K562 (cell line): Measurements from ENCODE around the gene SLC2A2. TPM values are rescaled to one million over a fixed set of nuclear protein-coding genes. Genes with fewer than 3 reads are reported as not detected.

ENCODE experiments used
- ATAC-seq: fragments of 200-7000 bp; cut with Tn5 transposase; 3 replicates; pipeline ENCODE4 v1.9.1; 2020; ENCODE audit warnings: moderate library complexity
- BruUV-seq: library from RNA; stranded (reverse); fragments of 400-500 nt; replicated peaks from 2 replicates; lab custom pipeline; 2021; lab: Mats Ljungman, UMichigan
- CTCF ChIA-PET: fragments of 300-600 bp; formaldehyde crosslinking; extraction: SDS; loops from one replicate; lab custom pipeline; 2021; ENCODE audit warnings: low intra/inter-chr PET ratio; lab: Yijun Ruan, JAX
- POLR2A ChIA-PET: fragments of 300-600, 350-650 bp; sonication (Branson Sonifier 250); formaldehyde crosslinking; extraction: SDS; loops from one replicate; lab custom pipeline; 2021; ENCODE audit warnings: antibody characterized with exemption, inconsistent platforms; lab: Yijun Ruan, JAX
- DNase-seq, 4 experiments: peaks; one replicate each; pipeline versions ENCODE4 v3.0.0 to v3.0.0-alpha.2; 2011 to 2018; ENCODE audit warnings: low spot score in 3 of 4, mixed read lengths in 3 of 4; ENCODE audit errors: extremely low read depth in 1 of 4
- FAIRE-seq: peaks from 2 replicates; lab custom pipeline; 2011; peaks lifted over from hg19 to GRCh38; lab: Jason Lieb, UNC
- H2AFZ ChIP-seq: 2 replicates; pipeline ENCODE4 v1.6.0; 2011; ENCODE audit warnings: low read depth, low read length, control low read depth, inconsistent platforms
- H3K27ac ChIP-seq: fragments of 200-600 bp; 3 replicates; pipeline ENCODE4 v1.8.0; 2011; ENCODE audit warnings: low read depth, mild to moderate bottlenecking, control low read depth, inconsistent platforms, low read length, moderate library complexity, mixed read lengths; ENCODE audit errors: extremely low read depth
- H3K27me3 ChIP-seq, 2 experiments: fragments of 300-600 bp in 1 of 2; 2 replicates in 1 of 2; 3 replicates in 1 of 2; pipeline versions ENCODE4 v1.6.0 to v1.8.0; 2011; ENCODE audit warnings: inconsistent platforms in 2 of 2, low read length in 2 of 2, mild to moderate bottlenecking in 1 of 2, mixed read lengths in 1 of 2, moderate library complexity in 1 of 2; ENCODE audit not compliant: control insufficient read depth in 2 of 2, insufficient read depth in 2 of 2
- H3K36me3 ChIP-seq: fragments of 300-600 bp; 3 replicates; pipeline ENCODE4 v1.8.0; 2011; ENCODE audit warnings: mild to moderate bottlenecking, low read length, inconsistent platforms; ENCODE audit not compliant: control insufficient read depth, insufficient read depth
- H3K4me1 ChIP-seq, 2 experiments: fragments of 200-600 bp in 1 of 2; replicated peaks in 1 of 2; 2 replicates in 1 of 2; 3 replicates in 1 of 2; pipeline versions ENCODE4 v1.5.1 to v1.8.0; 2011; ENCODE audit warnings: inconsistent platforms in 2 of 2, low read length in 2 of 2, mild to moderate bottlenecking in 1 of 2, mixed read lengths in 1 of 2, moderate library complexity in 1 of 2; ENCODE audit not compliant: control insufficient read depth in 2 of 2, insufficient read depth in 2 of 2
- H3K4me2 ChIP-seq: 2 replicates; pipeline ENCODE4 v1.6.1; 2011; ENCODE audit warnings: low read length, control low read depth, inconsistent platforms, mixed read lengths; ENCODE audit not compliant: insufficient read depth
- H3K4me3 ChIP-seq: fragments of 200-600 bp; sonication (generic), shearing (Covaris generic); 2 replicates; pipeline ENCODE4 v1.5.1; 2016; ENCODE audit warnings: control low read depth, inconsistent platforms
- H3K79me2 ChIP-seq: fragments of 200-600 bp; 3 replicates; pipeline ENCODE4 v1.8.0; 2011; ENCODE audit warnings: low read length, inconsistent platforms; ENCODE audit not compliant: control insufficient read depth, insufficient read depth
- H3K9ac ChIP-seq, 2 experiments: 2 replicates each; pipeline versions ENCODE4 v1.6.0 to v1.6.1; 2011; ENCODE audit warnings: low read depth in 2 of 2, low read length in 2 of 2, control low read depth in 1 of 2, inconsistent platforms in 1 of 2, mild to moderate bottlenecking in 1 of 2, mixed read lengths in 1 of 2; ENCODE audit not compliant: insufficient read depth in 1 of 2
- H3K9me1 ChIP-seq: one replicate; pipeline ENCODE4 v1.6.0; 2011; ENCODE audit warnings: inconsistent platforms, mild to moderate bottlenecking, low read length, moderate library complexity; ENCODE audit not compliant: control insufficient read depth, insufficient read depth
- H3K9me3 ChIP-seq: replicated peaks from 2 replicates; pipeline ENCODE4 v1.5.1; 2011; ENCODE audit warnings: low read depth, low read length, inconsistent platforms; ENCODE audit not compliant: control insufficient read depth, insufficient read depth
- H4K20me1 ChIP-seq: replicated peaks from 2 replicates; pipeline ENCODE4 v1.6.1; 2011; ENCODE audit warnings: low read length, inconsistent platforms, mixed read lengths; ENCODE audit not compliant: control insufficient read depth, insufficient read depth
- ARID4B ChIP-seq: sonication (generic); formaldehyde crosslinking; IDR thresholded peaks from 2 replicates; pipeline ENCODE4 v1.8.0; 2022; ENCODE audit warnings: mild to moderate bottlenecking, missing genetic modification reagents
- HIVEP1 ChIP-seq: fragments of 250-450 bp; sonication (Bioruptor Pico); IDR thresholded peaks from 2 replicates; pipeline ENCODE4 v1.4.0; 2020; ENCODE audit warnings: mild to moderate bottlenecking
- XRCC4 ChIP-seq: IDR thresholded peaks from one replicate; pipeline ENCODE4 v1.6.1; 2011; ENCODE audit not compliant: insufficient read depth, insufficient read length; ENCODE audit errors: extremely low read depth
- YBX1 ChIP-seq: fragments of 450-650 bp; IDR thresholded peaks from 2 replicates; pipeline ENCODE4 v1.7.1; 2016; ENCODE audit warnings: mild to moderate bottlenecking
- ZNF717 ChIP-seq: fragments of 250-450 bp; sonication (Bioruptor Pico); IDR thresholded peaks from 2 replicates; pipeline ENCODE4 v1.5.0; 2021
- WGBS: fragments of 100-300 bp; shearing (Covaris generic); methylation state at CpG from one replicate; pipeline ENCODE4 v1.1.6; 2016; ENCODE audit warnings: low coverage, mixed read lengths; ENCODE audit not compliant: insufficient coverage; ENCODE audit errors: missing lambda C conversion rate; 5-methylcytosine and 5-hydroxymethylcytosine counted together
- in situ Hi-C: fragments of 300-500 bp; cut with MboI; formaldehyde crosslinking; loops from 4 replicates; pipeline ENCODE4 v1.15.0; 2018; ENCODE audit warnings: inconsistent platforms, mixed read lengths
- intact Hi-C: fragments of 100-400 bp; cut with micrococcal nuclease; formaldehyde crosslinking; loops from 2 replicates; pipeline ENCODE4 v1.14.2; 2022
- polyA plus RNA-seq, 8 experiments: library from polyadenylated mRNA; depleted of rRNA in 4 of 8; stranded (reverse) in 5 of 8; unstranded in 3 of 8; fragments of >200 nt; fragmentation: Nextera tagmentation in 2 of 8; fragmentation: Illumina TruSeq in 1 of 8; extraction: Ambion mirVana in 2 of 8; extraction: Trizol in 1 of 8; gene quantifications; 2 replicates each; pipeline versions ENCODE4 v1.2.1 to v1.2.3, GENCODE V29; 2011 to 2014; ENCODE audit warnings: inconsistent platforms in 1 of 8, missing spikeins in 1 of 8
- total RNA-seq, 7 experiments: library from RNA; depleted of rRNA in 6 of 7; stranded (reverse); fragments of >200 nt in 6 of 7; fragmentation: Illumina TruSeq in 2 of 7; extraction: Trizol in 2 of 7; gene quantifications; 2 replicates each; pipeline versions ENCODE4 v1.2.1 to v1.2.3, GENCODE V29; 2011 to 2021; ENCODE audit warnings: low replicate concordance in 1 of 7

SLC2A2 gene
- total and polyA plus RNA-seq, 9 of the 15 experiments (the other 6 are each of a cell fraction or from before 2014, with no cell fraction given) = 0.18 TPM; not detected in 8

GRCh38 chr3:170985304-170985703 lies 41.2 kb downstream of the SLC2A2 start:
- CTCF ChIA-PET = no interaction called here
- ATAC-seq = no peak

More at GRCh38 chr3:170985304-170985703, 41.2 kb downstream of the SLC2A2 start:
- Histone ChIP-seq H3K36me3 (no peaks in the 10 kb centered on the region), H3K79me2 (no peaks in the 10 kb centered on the region), H3K27ac (no peak overlapping the region), H3K4me2 (no peak overlapping the region), H4K20me1 (no peaks in the 10 kb centered on the region), H3K9me3 (no peaks in the 10 kb centered on the region), H3K4me1 (no peaks in the 10 kb centered on the region), H3K9ac (no peak overlapping the region), H3K9me1 (no peaks in the 10 kb centered on the region), H2AFZ (no peak overlapping the region), H3K27me3 (peaks cover 0 to 12% of the 10 kb centered on the region in 2 experiments; a peak in 2 of 5 replicates), H3K4me3 (no peak overlapping the region)
- POLR2A ChIA-PET = no interaction called here
- FAIRE-seq = no peak
- TF ChIP-seq YBX1 = no peak
- TF ChIP-seq XRCC4 = no peak
- no peak for TF ChIP-seq ZNF717
- TF ChIP-seq ARID4B = no peak
- TF ChIP-seq HIVEP1 (CRISPR knock-in tag) = no peak
- 13% methylated on average over 2 of the region's 2 CpGs for WGBS
- no TSS peak for BruUV-seq
- no peak for DNase-seq
- intact Hi-C loops = no loop called here
- in situ Hi-C loops = no loop called here
